ENCODE data around the gene CNTNAP4.

DNA sequence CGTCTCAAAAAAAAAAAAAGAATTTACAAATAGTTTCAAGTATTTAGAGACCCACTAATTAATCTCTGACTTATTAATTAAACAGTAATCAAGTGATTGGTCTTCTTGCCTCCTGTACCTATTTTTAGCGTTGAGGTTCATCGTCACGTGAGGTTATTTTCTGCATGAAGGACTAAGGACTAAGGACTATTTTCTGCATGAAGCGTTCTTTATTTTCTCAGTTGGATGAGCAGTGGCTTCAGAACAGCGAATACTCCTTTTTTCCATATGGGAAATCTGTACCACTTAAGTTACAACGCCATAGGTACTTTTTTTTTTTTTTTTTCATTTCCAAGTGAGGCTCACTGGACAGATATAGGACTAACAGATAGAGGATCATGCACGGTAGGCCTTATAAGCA lies 224.9 kb downstream of the CNTNAP4 start:
- no peak for TF ChIP-seq NR3C1 (IDR thresholded peaks at IDR 0.05)
- TF ChIP-seq RFX5 (IDR thresholded peaks at IDR 0.05): no peak
- no peak for TF ChIP-seq EP300 (IDR thresholded peaks at IDR 0.05)
- TF ChIP-seq REST (IDR thresholded peaks at IDR 0.05): no peak
- TF ChIP-seq PHF8 (IDR thresholded peaks at IDR 0.05; ENCODE audit: borderline replicate concordance, low read depth): no peak

All from A549 (cell line).